Neural progenitor cell (in vitro differentiated cells): ENCODE data around the gene ART5. TPM values are rescaled to one million over a fixed set of nuclear protein-coding genes. Genes with fewer than 3 reads are reported as not detected.

Source experiments
- DNase-seq: peaks from one replicate; pipeline ENCODE4 v3.0.0-alpha.2; 2016; ENCODE audit warnings: low spot score
- H2AFZ ChIP-seq: fragments of 200-600 bp; sonication (generic); replicated peaks from 2 replicates; pipeline ENCODE4 v1.6.1; 2016; ENCODE audit warnings: antibody characterized with exemption
- H3F3A ChIP-seq: fragments of 200-600 bp; sonication (generic); 2 replicates; pipeline ENCODE4 v1.6.1; 2016; ENCODE audit warnings: antibody characterized with exemption, low read depth
- H3K27ac ChIP-seq: fragments of 200-600 bp; sonication (generic); 2 replicates; pipeline ENCODE4 v1.5.1; 2016; ENCODE audit warnings: mild to moderate bottlenecking
- H3K27me3 ChIP-seq: fragments of 200-600 bp; sonication (generic); 2 replicates; pipeline ENCODE4 v1.6.1; 2016; ENCODE audit warnings: mild to moderate bottlenecking, moderate library complexity
- H3K36me3 ChIP-seq: fragments of 200-600 bp; sonication (generic); 2 replicates; pipeline ENCODE4 v1.5.1; 2016
- H3K4me1 ChIP-seq: fragments of 200-600 bp; sonication (generic); 2 replicates; pipeline ENCODE4 v1.6.1; 2016; ENCODE audit warnings: mixed run types
- H3K4me2 ChIP-seq: fragments of 200-600 bp; sonication (generic); 2 replicates; pipeline ENCODE4 v1.6.1; 2016
- H3K4me3 ChIP-seq: fragments of 200-600 bp; sonication (generic); 2 replicates; pipeline ENCODE4 v1.5.1; 2016
- H3K79me2 ChIP-seq: fragments of 200-600 bp; sonication (generic); 2 replicates; pipeline ENCODE4 v1.6.1; 2016; ENCODE audit warnings: low read depth
- H3K9ac ChIP-seq: fragments of 200-600 bp; sonication (generic); 2 replicates; pipeline ENCODE4 v1.6.1; 2016
- H3K9me3 ChIP-seq: fragments of 200-600 bp; sonication (generic); 2 replicates; pipeline ENCODE4 v1.5.1; 2016; ENCODE audit warnings: low read depth
- H4K20me1 ChIP-seq: fragments of 200-600 bp; sonication (generic); 2 replicates; pipeline ENCODE4 v1.6.1; 2016; ENCODE audit warnings: low read depth
- H3K27ac Mint-ChIP-seq: 3 replicates; pipeline ENCODE4 v1.8.0; 2021; ENCODE audit warnings: mixed read lengths
- H3K27me3 Mint-ChIP-seq: 2 replicates; pipeline ENCODE4 v1.8.0; 2022; ENCODE audit warnings: low read depth, mild to moderate bottlenecking, inconsistent platforms, moderate library complexity, mixed read lengths; ENCODE audit not compliant: insufficient read depth
- H3K36me3 Mint-ChIP-seq: 3 replicates; pipeline ENCODE4 v1.8.0; 2021; ENCODE audit warnings: mixed read lengths
- H3K4me1 Mint-ChIP-seq: 3 replicates; pipeline ENCODE4 v1.8.0; 2021; ENCODE audit warnings: mixed read lengths
- H3K4me3 Mint-ChIP-seq: 3 replicates; pipeline ENCODE4 v1.8.0; 2021; ENCODE audit warnings: mild to moderate bottlenecking, moderate library complexity, mixed read lengths
- H3K9me3 Mint-ChIP-seq: 3 replicates; pipeline ENCODE4 v1.8.0; 2020; ENCODE audit warnings: mixed read lengths
- CTCF ChIP-seq: fragments of 200-600 bp; sonication (generic); IDR thresholded peaks from 2 replicates; pipeline ENCODE4 v1.5.1; 2017; ENCODE audit warnings: antibody characterized with exemption, mild to moderate bottlenecking
- EZH2 ChIP-seq: fragments of 200-600 bp; sonication (generic); IDR thresholded peaks from 2 replicates; pipeline ENCODE4 v1.6.1; 2017; ENCODE audit warnings: antibody characterized with exemption, mild to moderate bottlenecking, moderate library complexity
- EZH2phosphoT487 ChIP-seq: fragments of 200-600 bp; sonication (generic); IDR thresholded peaks from 2 replicates; pipeline ENCODE4 v1.6.1; 2017; ENCODE audit warnings: antibody characterized with exemption
- total RNA-seq: library from RNA; depleted of rRNA; stranded (reverse); fragments of >200 nt; gene quantifications from 2 replicates; pipeline ENCODE4 v1.2.3, GENCODE V29; 2015; ENCODE audit warnings: low replicate concordance

The ART5 gene
- total RNA-seq, 1 donor from 2014 or later: 8.5 TPM

GRCh38 chr11:3613998-3614741 is 27.6 kb downstream of the ART5 start:
- Histone ChIP-seq H4K20me1 (no peaks in the 10 kb centered on the region), H3K4me3 (no peak overlapping the region), H3K27ac (no peak overlapping the region), H3K36me3 (no peaks in the 10 kb centered on the region), H3K4me2 (no peak overlapping the region), H3K4me1 (no peaks in the 10 kb centered on the region), H3K9ac (no peak overlapping the region), H3K79me2 (no peaks in the 10 kb centered on the region), H2AFZ (no peak overlapping the region), H3F3A (no peaks in the 10 kb centered on the region), H3K9me3 (peaks cover 3% of the 10 kb centered on the region), H3K27me3 (no peaks in the 10 kb centered on the region)
- no peak overlapping the region for H3K27ac Mint-ChIP-seq
- no peaks in the 10 kb centered on the region for H3K9me3 Mint-ChIP-seq
- no peaks in the 10 kb centered on the region for H3K36me3 Mint-ChIP-seq
- H3K4me3 Mint-ChIP-seq: no peak overlapping the region
- DNase-seq: no peak
- no peaks in the 10 kb centered on the region for H3K4me1 Mint-ChIP-seq
- peaks cover 2% of the 10 kb centered on the region for H3K27me3 Mint-ChIP-seq
- no peak for TF ChIP-seq EZH2phosphoT487
- TF ChIP-seq EZH2: no peak
- TF ChIP-seq CTCF: no peak

GRCh38 chr11:3611976-3612678 is 29.7 kb downstream of the ART5 start:
- no peaks in the 10 kb centered on the region for H3K27me3 ChIP-seq
- H3K36me3 Mint-ChIP-seq: no peaks in the 10 kb centered on the region
- no peak for TF ChIP-seq EZH2phosphoT487
- TF ChIP-seq EZH2: no peak
- no peak for TF ChIP-seq CTCF
- H3K4me3 Mint-ChIP-seq: no peak overlapping the region
- H3K9me3 Mint-ChIP-seq: no peaks in the 10 kb centered on the region
- H3K4me1 ChIP-seq: no peaks in the 10 kb centered on the region
- H3K27ac Mint-ChIP-seq: no peak overlapping the region
- DNase-seq: no peak
- H2AFZ ChIP-seq: no peak overlapping the region
- H3K27me3 Mint-ChIP-seq: peaks cover 2% of the 10 kb centered on the region
- H3K27ac ChIP-seq: no peak overlapping the region
- no peak overlapping the region for H3K9ac ChIP-seq
- no peak overlapping the region for H3K4me3 ChIP-seq
- H3K9me3 ChIP-seq: peaks cover 3% of the 10 kb centered on the region
- no peaks in the 10 kb centered on the region for H4K20me1 ChIP-seq
- no peak overlapping the region for H3K4me2 ChIP-seq
- no peaks in the 10 kb centered on the region for H3F3A ChIP-seq
- H3K79me2 ChIP-seq: no peaks in the 10 kb centered on the region
- no peaks in the 10 kb centered on the region for H3K36me3 ChIP-seq
- no peaks in the 10 kb centered on the region for H3K4me1 Mint-ChIP-seq

GRCh38 chr11:3610846-3611245 is 30.9 kb downstream of the ART5 start:
- Histone ChIP-seq H3K9ac (no peak overlapping the region), H3K79me2 (no peaks in the 10 kb centered on the region), H4K20me1 (no peaks in the 10 kb centered on the region), H3F3A (no peaks in the 10 kb centered on the region), H2AFZ (no peak overlapping the region), H3K4me2 (no peak overlapping the region), H3K36me3 (no peaks in the 10 kb centered on the region), H3K27ac (no peak overlapping the region), H3K4me1 (no peaks in the 10 kb centered on the region), H3K27me3 (no peaks in the 10 kb centered on the region), H3K4me3 (no peak overlapping the region), H3K9me3 (peaks cover 3% of the 10 kb centered on the region)
- no peaks in the 10 kb centered on the region for H3K36me3 Mint-ChIP-seq
- no peak overlapping the region for H3K4me3 Mint-ChIP-seq
- TF ChIP-seq EZH2phosphoT487: no peak
- TF ChIP-seq EZH2: no peak
- no peak for TF ChIP-seq CTCF
- no peaks in the 10 kb centered on the region for H3K9me3 Mint-ChIP-seq
- H3K27ac Mint-ChIP-seq: no peak overlapping the region
- no peaks in the 10 kb centered on the region for H3K4me1 Mint-ChIP-seq
- DNase-seq: no peak
- H3K27me3 Mint-ChIP-seq: peaks cover 2% of the 10 kb centered on the region
